H1 (cell line): ENCODE measurements around the gene INPP4B. TPM values are rescaled to one million over a fixed set of nuclear protein-coding genes. Genes with fewer than 3 reads are reported as not detected.

ENCODE experiments used
- CTCF ChIA-PET: fragments of 300-600 bp; sonication (Branson Sonifier 250); formaldehyde crosslinking; loops from one replicate; lab custom pipeline; 2021; ENCODE audit not compliant: partially characterized antibody; lab: Charles Lee
- POLR2A ChIA-PET: fragments of 300-600 bp; sonication (Branson Sonifier 250); formaldehyde crosslinking; loops from one replicate; lab custom pipeline; 2021; ENCODE audit warnings: inconsistent platforms; ENCODE audit not compliant: partially characterized antibody; lab: Charles Lee
- DNase-seq, 2 experiments: peaks; one replicate each; pipeline versions ENCODE4 v3.0.0 to v3.0.0-alpha.2; 2010 to 2022; ENCODE audit warnings: low spot score in 2 of 2, low read depth in 1 of 2, mixed read lengths in 1 of 2
- FAIRE-seq: peaks from 2 replicates; lab custom pipeline; 2011; peaks lifted over from hg19 to GRCh38; lab: Jason Lieb, UNC
- H2AFZ ChIP-seq: 2 replicates; pipeline ENCODE4 v1.8.1; 2012; ENCODE audit warnings: low read length, inconsistent platforms
- H2AK5ac ChIP-seq: 2 replicates; pipeline ENCODE4 v1.6.1; 2013; ENCODE audit warnings: low read depth, low read length
- H2BK120ac ChIP-seq: replicated peaks from 2 replicates; pipeline ENCODE3; 2013; ENCODE audit warnings: low read depth, low read length, inconsistent platforms
- H2BK12ac ChIP-seq: 2 replicates; pipeline ENCODE4 v1.6.1; 2013; ENCODE audit warnings: low read depth, low read length
- H2BK15ac ChIP-seq: 2 replicates; pipeline ENCODE4 v1.6.1; 2013; ENCODE audit warnings: low read length
- H2BK20ac ChIP-seq: 2 replicates; pipeline ENCODE4 v1.6.1; 2013; ENCODE audit warnings: low read length
- H2BK5ac ChIP-seq: 2 replicates; pipeline ENCODE4 v1.6.1; 2013; ENCODE audit warnings: low read depth, low read length
- H3K14ac ChIP-seq: 2 replicates; pipeline ENCODE4 v1.6.1; 2013; ENCODE audit warnings: inconsistent platforms; ENCODE audit not compliant: insufficient read length
- H3K18ac ChIP-seq: 2 replicates; pipeline ENCODE4 v1.6.1; 2013; ENCODE audit warnings: low read length; ENCODE audit errors: extremely low read depth
- H3K23ac ChIP-seq: 2 replicates; pipeline ENCODE4 v1.6.1; 2013; ENCODE audit warnings: inconsistent platforms; ENCODE audit not compliant: insufficient read length
- H3K23me2 ChIP-seq: 2 replicates; pipeline ENCODE4 v1.6.1; 2013; ENCODE audit warnings: low read depth, low read length
- H3K27ac ChIP-seq: 2 replicates; pipeline ENCODE4 v1.6.1; 2011; ENCODE audit warnings: low read depth, low read length, inconsistent platforms
- H3K27me3 ChIP-seq, 4 experiments: replicated peaks in 1 of 4; 1 replicate in 1 of 4; 2 replicates in 3 of 4; pipeline versions ENCODE4 v1.6.1 to v1.8.1; 2011 to 2013; ENCODE audit warnings: low read length in 3 of 4, mild to moderate bottlenecking in 3 of 4, inconsistent platforms in 2 of 4, mixed read lengths in 2 of 4, moderate library complexity in 1 of 4; ENCODE audit not compliant: control insufficient read depth in 3 of 4, insufficient read depth in 3 of 4; ENCODE audit errors: extremely low read depth in 1 of 4
- H3K36me3 ChIP-seq, 4 experiments: 2 replicates each; pipeline versions ENCODE4 v1.6.1 to v1.8.1; 2011 to 2013; ENCODE audit warnings: mild to moderate bottlenecking in 4 of 4, low read length in 3 of 4, moderate library complexity in 2 of 4, control low read depth in 1 of 4, inconsistent platforms in 1 of 4; ENCODE audit not compliant: insufficient read depth in 4 of 4, control insufficient read depth in 2 of 4
- H3K4ac ChIP-seq: replicated peaks from 2 replicates; pipeline ENCODE3; 2013; ENCODE audit warnings: low read length, low read depth, mixed read lengths, inconsistent platforms; ENCODE audit not compliant: insufficient read length
- H3K4me1 ChIP-seq, 4 experiments: replicated peaks in 1 of 4; 1 replicate in 1 of 4; 2 replicates in 3 of 4; pipeline versions ENCODE4 v1.6.1 to v1.8.1; 2011 to 2013; ENCODE audit warnings: low read length in 3 of 4, inconsistent platforms in 2 of 4, mixed read lengths in 1 of 4; ENCODE audit not compliant: insufficient read depth in 4 of 4, control insufficient read depth in 3 of 4
- H3K4me2 ChIP-seq, 2 experiments: 2 replicates each; pipeline versions ENCODE4 v1.6.1 to v1.8.1; 2011 to 2013; ENCODE audit warnings: low read depth in 2 of 2, low read length in 2 of 2, control low read depth in 1 of 2, inconsistent platforms in 1 of 2, mild to moderate bottlenecking in 1 of 2; ENCODE audit not compliant: insufficient read depth in 1 of 2
- H3K4me3 ChIP-seq, 4 experiments: fragments of 200-600, 300-600 bp in 1 of 4; sonication (generic), shearing (Covaris generic), sonication (Bioruptor Twin) in 1 of 4; 2 replicates each; pipeline versions ENCODE4 v1.5.1 to v1.8.1; 2011 to 2016; ENCODE audit warnings: low read length in 4 of 4, low read depth in 3 of 4, control low read depth in 2 of 4, inconsistent platforms in 2 of 4, mild to moderate bottlenecking in 2 of 4, mixed read lengths in 1 of 4, moderate library complexity in 1 of 4; ENCODE audit not compliant: insufficient read depth in 2 of 4; ENCODE audit errors: extremely low read depth in 1 of 4
- H3K56ac ChIP-seq: replicated peaks from 2 replicates; pipeline ENCODE3; 2013; ENCODE audit warnings: low read depth, mild to moderate bottlenecking, mixed read lengths, low read length, inconsistent platforms; ENCODE audit not compliant: insufficient read length
- H3K79me1 ChIP-seq: 2 replicates; pipeline ENCODE4 v1.6.1; 2013; ENCODE audit warnings: low read depth, low read length, control low read depth
- H3K79me2 ChIP-seq, 2 experiments: 2 replicates each; pipeline versions ENCODE4 v1.6.1 to v1.8.1; 2012 to 2013; ENCODE audit warnings: low read length in 2 of 2, mild to moderate bottlenecking in 2 of 2, inconsistent platforms in 1 of 2; ENCODE audit not compliant: insufficient read depth in 2 of 2, control insufficient read depth in 1 of 2
- H3K9ac ChIP-seq, 4 experiments: replicated peaks in 1 of 4; 1 replicate in 1 of 4; 2 replicates in 3 of 4; pipeline versions ENCODE4 v1.6.1 to v1.8.1; 2011 to 2013; ENCODE audit warnings: low read depth in 3 of 4, low read length in 3 of 4, control low read depth in 2 of 4, mild to moderate bottlenecking in 2 of 4, moderate library complexity in 2 of 4, inconsistent platforms in 1 of 4; ENCODE audit errors: extremely low read depth in 1 of 4
- H3K9me3 ChIP-seq, 2 experiments: 2 replicates each; pipeline versions ENCODE4 v1.6.1 to v1.8.1; 2012 to 2013; ENCODE audit warnings: mild to moderate bottlenecking in 2 of 2, moderate library complexity in 2 of 2, control low read depth in 1 of 2, inconsistent platforms in 1 of 2, low read depth in 1 of 2, low read length in 1 of 2, mixed read lengths in 1 of 2; ENCODE audit not compliant: insufficient read depth in 2 of 2
- H4K20me1 ChIP-seq, 2 experiments: replicated peaks in 1 of 2; 2 replicates each; pipeline versions ENCODE3 to v1.8.1; 2011 to 2013; ENCODE audit warnings: inconsistent platforms in 2 of 2, low read length in 2 of 2, mild to moderate bottlenecking in 1 of 2; ENCODE audit not compliant: insufficient read depth in 2 of 2, control insufficient read depth in 1 of 2
- H4K5ac ChIP-seq: 2 replicates; pipeline ENCODE4 v1.6.1; 2013; ENCODE audit warnings: low read length, low read depth, mixed read lengths, inconsistent platforms; ENCODE audit not compliant: insufficient read length
- H4K8ac ChIP-seq: 2 replicates; pipeline ENCODE4 v1.8.0; 2013; ENCODE audit warnings: mild to moderate bottlenecking, moderate library complexity, low read length, inconsistent platforms; ENCODE audit not compliant: insufficient read depth; ENCODE audit errors: extremely low read depth
- H4K91ac ChIP-seq: replicated peaks from 2 replicates; pipeline ENCODE3; 2013; ENCODE audit warnings: low read length, mixed read lengths, inconsistent platforms; ENCODE audit not compliant: insufficient read length
- CEBPB ChIP-seq: IDR thresholded peaks from 2 replicates; pipeline ENCODE4 v1.6.1; 2012; ENCODE audit warnings: low read depth, low read length
- KDM1A ChIP-seq: fragments of 200-600, 300-600 bp; sonication (generic); IDR thresholded peaks from 2 replicates; pipeline ENCODE4 v1.7.1; 2016; ENCODE audit warnings: mild to moderate bottlenecking, low read length, borderline replicate concordance
- KDM5A ChIP-seq: fragments of 200-600 bp; IDR thresholded peaks from 2 replicates; pipeline ENCODE4 v1.7.1; 2012; ENCODE audit warnings: mild to moderate bottlenecking, low read length, inconsistent platforms, mixed read lengths
- PHF8 ChIP-seq: fragments of 200-600 bp; sonication (generic); conservative IDR thresholded peaks from 2 replicates; pipeline ENCODE4 v1.7.1; 2012; ENCODE audit warnings: low read depth, mild to moderate bottlenecking, inconsistent platforms, low read length, moderate library complexity
- SP4 ChIP-seq: IDR thresholded peaks from 2 replicates; pipeline ENCODE4 v1.6.1; 2012; ENCODE audit warnings: low read length, inconsistent platforms
- SRF ChIP-seq: IDR thresholded peaks from 2 replicates; pipeline ENCODE4 v1.6.1; 2011; ENCODE audit warnings: mild to moderate bottlenecking, low read depth, low read length, moderate library complexity
- TBP ChIP-seq: IDR thresholded peaks from 2 replicates; pipeline ENCODE4 v1.6.1; 2011; ENCODE audit warnings: low read depth, low read length, improper control_type of control experiment
- TEAD4 ChIP-seq: IDR thresholded peaks from 2 replicates; pipeline ENCODE4 v1.6.1; 2012; ENCODE audit warnings: low read depth, low read length, inconsistent platforms, mixed read lengths
- WGBS, 2 experiments: shearing (Covaris generic) in 1 of 2; methylation state at CpG; one replicate each; pipeline versions ENCODE4 v1.1.6 to v1.1.7; 2013 to 2015; ENCODE audit warnings: low lambda C conversion rate in 2 of 2, mixed read lengths in 2 of 2, inconsistent platforms in 1 of 2, low coverage in 1 of 2, missing lambda C conversion rate in 1 of 2; ENCODE audit not compliant: insufficient replicate concordance in 2 of 2, insufficient coverage in 1 of 2, insufficient read length in 1 of 2; ENCODE audit errors: extremely low coverage in 1 of 2, missing lambda C conversion rate in 1 of 2; 5-methylcytosine and 5-hydroxymethylcytosine counted together
- polyA plus RNA-seq, 7 experiments: library from polyadenylated mRNA; depleted of rRNA in 3 of 7; stranded (reverse) in 5 of 7; unstranded in 2 of 7; fragments of >200 nt in 5 of 7; fragments of 200-250 nt in 2 of 7; gene quantifications; 1 replicate in 5 of 7; 2 replicates in 1 of 7; 4 replicates in 1 of 7; pipeline versions ENCODE4 v1.2.1 to v1.2.3, GENCODE V29; 2011 to 2013; ENCODE audit warnings: missing spikeins in 2 of 7, mixed read lengths in 2 of 7
- total RNA-seq: library from RNA; stranded (reverse); fragmentation: NEBNext Ultra II Directional; extraction: Animal tissue kit (Norgen Biotek cat#: 25700); gene quantifications from 2 replicates; pipeline ENCODE4 v1.2.1, GENCODE V29; 2021
- TF ChIP-seq, protein P1 (sequence below): IDR thresholded peaks from 2 replicates; pipeline ENCODE4 v1.6.1; 2011; ENCODE audit warnings: low read depth, mild to moderate bottlenecking, low read length; ENCODE audit not compliant: insufficient read depth

INPP4B gene
- total and polyA plus RNA-seq, 2 of the 8 experiments (the other 6 are each of a cell fraction or from before 2014, with no cell fraction given): 0.11 to 0.54 TPM

DNA sequence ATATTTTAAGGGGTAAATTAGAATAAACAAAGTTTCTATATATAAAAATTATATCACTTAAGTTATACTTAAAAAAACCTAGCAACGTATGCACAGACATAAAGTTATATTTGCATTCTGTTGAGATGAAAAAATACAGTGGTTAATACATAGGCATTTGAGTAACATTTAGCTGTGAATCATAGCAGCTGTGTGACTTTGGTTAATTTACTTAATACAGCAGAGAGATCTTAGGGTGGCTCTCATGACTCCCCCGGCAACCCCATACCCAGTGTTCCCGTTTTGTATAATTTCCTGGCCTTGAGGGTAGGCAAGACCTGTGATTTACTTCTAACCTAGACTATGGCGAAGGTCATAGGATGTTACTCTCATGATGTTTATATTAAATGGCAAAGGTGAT, 504.8 kb downstream of the INPP4B start:
- Histone ChIP-seq H2BK15ac (no peak overlapping the region), H3K36me3 (no peaks in the 10 kb centered on the region), H4K20me1 (no peaks in the 10 kb centered on the region), H3K56ac (no peak overlapping the region), H3K27ac (no peak overlapping the region), H4K91ac (no peak overlapping the region), H3K23ac (no peak overlapping the region), H3K9me3 (peaks cover 0 to 4% of the 10 kb centered on the region in 2 experiments; a peak in 1 of 4 replicates), H3K4me1 (no peaks in the 10 kb centered on the region), H2BK5ac (no peak overlapping the region), H3K14ac (no peak overlapping the region), H3K4me3 (no peak overlapping the region), H3K79me1 (no peaks in the 10 kb centered on the region), H2BK120ac (no peak overlapping the region), H2AK5ac (no peak overlapping the region), H3K18ac (no peak overlapping the region), H3K27me3 (no peaks in the 10 kb centered on the region), H2AFZ (no peak overlapping the region), H4K8ac (no peak overlapping the region), H3K23me2 (no peaks in the 10 kb centered on the region), H4K5ac (no peak overlapping the region), H3K79me2 (no peaks in the 10 kb centered on the region), H2BK20ac (no peak overlapping the region)
- no peak for DNase-seq
- WGBS, 2 experiments: 96% methylated on average over 4 of the region's 4 CpGs; no CpG with 5 or more reads in 1 of the 2 experiments
- POLR2A ChIA-PET: no interaction called here
- no peak for TF ChIP-seq SRF
- no peak for TF ChIP-seq TEAD4
- no peak for TF ChIP-seq KDM1A
- TF ChIP-seq KDM5A: no peak
- TF ChIP-seq, protein P1, sequence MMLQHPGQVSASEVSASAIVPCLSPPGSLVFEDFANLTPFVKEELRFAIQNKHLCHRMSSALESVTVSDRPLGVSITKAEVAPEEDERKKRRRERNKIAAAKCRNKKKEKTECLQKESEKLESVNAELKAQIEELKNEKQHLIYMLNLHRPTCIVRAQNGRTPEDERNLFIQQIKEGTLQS: no peak
- TF ChIP-seq CEBPB: no peak
- TF ChIP-seq PHF8: no peak
- no peak for TF ChIP-seq TBP
- TF ChIP-seq SP4: no peak
- TF ChIP-seq, all 59 proteins: peak for 0
- Histone ChIP-seq H3K4me2 (no peak overlapping the region), H3K4ac (no peak overlapping the region), H2BK12ac (no peak overlapping the region), H3K9ac (no peak overlapping the region)
- CTCF ChIA-PET: interaction anchor here (0.6 to 5.0 kb wide), 2 partner anchors 11 to 102 kb away, joined by 3 to 23 read pairs; no protein-coding TSS in a partner anchor
- FAIRE-seq: no peak
